Suprapubic skin (tissue), 4 donors: ENCODE measurements around the gene SCAMP1. TPM values are rescaled to one million over a fixed set of nuclear protein-coding genes. Genes with fewer than 3 reads are reported as not detected.

ENCODE experiments used
- DNase-seq, 2 donors: peaks; one replicate each; pipeline ENCODE4 v3.0.0-alpha.2; 2019; ENCODE audit warnings: low spot score in 2 of 2
- H3K27ac ChIP-seq: fragments of 200-600 bp; sonication (generic); one replicate; pipeline ENCODE4 v1.5.1; 2019
- H3K27me3 ChIP-seq: fragments of 200-600 bp; sonication (generic); one replicate; pipeline ENCODE4 v1.5.1; 2019
- H3K36me3 ChIP-seq: fragments of 200-600 bp; sonication (generic); one replicate; pipeline ENCODE4 v1.5.1; 2019
- H3K4me1 ChIP-seq: fragments of 200-600 bp; sonication (generic); one replicate; pipeline ENCODE4 v1.5.1; 2019
- H3K4me3 ChIP-seq: fragments of 200-600 bp; sonication (generic); one replicate; pipeline ENCODE4 v1.5.1; 2019; ENCODE audit warnings: mild to moderate bottlenecking
- H3K9me3 ChIP-seq: fragments of 200-600 bp; sonication (generic); one replicate; pipeline ENCODE4 v1.5.1; 2019
- CTCF ChIP-seq, 2 donors: fragments of 200-600 bp in 1 of 2; fragments of 450-650 bp in 1 of 2; sonication (generic) in 1 of 2; IDR thresholded peaks; one replicate each; pipeline ENCODE4 v1.5.1; 2016 to 2019; ENCODE audit warnings: antibody characterized with exemption in 2 of 2, mild to moderate bottlenecking in 1 of 2, moderate library complexity in 1 of 2
- EP300 ChIP-seq: sonication (generic); formaldehyde crosslinking; IDR thresholded peaks from one replicate; pipeline ENCODE4 v1.6.1; 2017; ENCODE audit warnings: antibody characterized with exemption
- POLR2A ChIP-seq, 2 donors: fragments of 450-650 bp; IDR thresholded peaks; one replicate each; pipeline ENCODE4 v1.6.1; 2017; ENCODE audit warnings: antibody characterized with exemption in 2 of 2, mild to moderate bottlenecking in 2 of 2, moderate library complexity in 2 of 2
- POLR2AphosphoS5 ChIP-seq, 3 donors: sonication (generic); formaldehyde crosslinking; IDR thresholded peaks; one replicate each; pipeline ENCODE4 v1.6.1; 2017; ENCODE audit warnings: antibody characterized with exemption in 3 of 3
- WGBS: methylation state at CpG from one replicate; pipeline ENCODE4 v1.1.5; 2018; 5-methylcytosine and 5-hydroxymethylcytosine counted together
- total RNA-seq, 4 donors: library from RNA; depleted of rRNA; stranded (reverse); fragments of >200 nt; gene quantifications; one replicate each; pipeline ENCODE4 v1.1.0, GENCODE V29; 2016

Gene SCAMP1
- total RNA-seq, 4 donors from 2014 or later = 21.2 to 34.6 (median 29.4) TPM

GRCh38 chr5:78397831-78398230 lies 37.4 kb downstream of the SCAMP1 start:
- no peak overlapping the region for H3K4me3 ChIP-seq
- H3K4me1 ChIP-seq = no peaks in the 10 kb centered on the region
- no peak for DNase-seq
- no peak overlapping the region for H3K27ac ChIP-seq
- 67% methylated on average over 2 of the region's 2 CpGs for WGBS
- no peak for TF ChIP-seq POLR2A (IDR thresholded peaks at IDR 0.05)
- TF ChIP-seq EP300 = no peak
- no peak for TF ChIP-seq POLR2AphosphoS5 (IDR thresholded peaks at IDR 0.05)
- TF ChIP-seq CTCF (IDR thresholded peaks at IDR 0.05) = no peak
- no peaks in the 10 kb centered on the region for H3K9me3 ChIP-seq
- no peaks in the 10 kb centered on the region for H3K36me3 ChIP-seq
- no peaks in the 10 kb centered on the region for H3K27me3 ChIP-seq

GRCh38 chr5:78399116-78399515 lies 38.7 kb downstream of the SCAMP1 start:
- no peak for DNase-seq

GRCh38 chr5:78404682-78405293 lies 44.4 kb downstream of the SCAMP1 start:
- TF ChIP-seq CTCF (IDR thresholded peaks at IDR 0.05) (no peak), POLR2AphosphoS5 (IDR thresholded peaks at IDR 0.05) (no peak), POLR2A (IDR thresholded peaks at IDR 0.05) (no peak), EP300 (no peak)
- Histone ChIP-seq H3K4me3 (no peak overlapping the region), H3K27ac (no peak overlapping the region), H3K9me3 (no peaks in the 10 kb centered on the region), H3K4me1 (no peaks in the 10 kb centered on the region), H3K36me3 (no peaks in the 10 kb centered on the region), H3K27me3 (no peaks in the 10 kb centered on the region)
- WGBS = 88% methylated on average over 2 of the region's 2 CpGs
- no peak for DNase-seq

More at GRCh38 chr5:78399116-78399515, 38.7 kb downstream of the SCAMP1 start:
- TF ChIP-seq POLR2AphosphoS5 (IDR thresholded peaks at IDR 0.05) = no peak
- no peak for TF ChIP-seq POLR2A (IDR thresholded peaks at IDR 0.05)
- no peak for TF ChIP-seq EP300
- no peak for TF ChIP-seq CTCF (IDR thresholded peaks at IDR 0.05)
- no peak overlapping the region for H3K27ac ChIP-seq
- no peaks in the 10 kb centered on the region for H3K4me1 ChIP-seq
- H3K36me3 ChIP-seq = no peaks in the 10 kb centered on the region
- H3K27me3 ChIP-seq = no peaks in the 10 kb centered on the region
- no peak overlapping the region for H3K4me3 ChIP-seq
- no peaks in the 10 kb centered on the region for H3K9me3 ChIP-seq

GRCh38 chr5:78405829-78406750 lies 45.7 kb downstream of the SCAMP1 start:
- TF ChIP-seq POLR2AphosphoS5 (IDR thresholded peaks at IDR 0.05) (no peak), EP300 (no peak), POLR2A (IDR thresholded peaks at IDR 0.05) (no peak), CTCF (IDR thresholded peaks at IDR 0.05) (no peak)
- H3K4me3 ChIP-seq = no peak overlapping the region

DNA sequence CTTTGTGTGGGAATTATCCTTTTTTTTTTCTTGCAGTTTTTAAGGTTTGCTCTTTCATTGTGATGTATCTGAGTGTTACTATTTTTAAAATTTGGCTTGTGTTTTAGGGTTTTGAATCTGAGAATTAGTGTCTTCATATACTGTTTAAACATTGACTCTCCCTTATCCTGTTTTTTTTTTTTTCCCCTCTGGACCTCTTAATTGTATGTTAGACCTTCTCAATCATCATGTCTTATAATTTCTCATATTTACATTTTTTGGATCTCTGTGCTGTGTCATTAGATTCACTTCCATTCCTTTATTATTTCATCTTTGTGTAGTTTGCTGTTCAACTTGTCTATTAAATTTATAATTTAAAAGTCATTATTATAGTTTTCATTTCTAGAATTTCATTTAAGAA lies 47.0 kb downstream of the SCAMP1 start:
- no peak overlapping the region for H3K27ac ChIP-seq
- no peaks in the 10 kb centered on the region for H3K27me3 ChIP-seq
- no peaks in the 10 kb centered on the region for H3K4me1 ChIP-seq
- H3K9me3 ChIP-seq = no peaks in the 10 kb centered on the region
- H3K4me3 ChIP-seq = no peak overlapping the region
- no peak for TF ChIP-seq POLR2AphosphoS5 (IDR thresholded peaks at IDR 0.05)
- no peak for TF ChIP-seq EP300
- no peak for TF ChIP-seq CTCF (IDR thresholded peaks at IDR 0.05)
- no peak for TF ChIP-seq POLR2A (IDR thresholded peaks at IDR 0.05)
- no peak for DNase-seq
- no peaks in the 10 kb centered on the region for H3K36me3 ChIP-seq

More at GRCh38 chr5:78405829-78406750, 45.7 kb downstream of the SCAMP1 start:
- DNase-seq = no peak
- no peak overlapping the region for H3K27ac ChIP-seq
- no peaks in the 10 kb centered on the region for H3K36me3 ChIP-seq
- H3K4me1 ChIP-seq = no peaks in the 10 kb centered on the region
- no peaks in the 10 kb centered on the region for H3K27me3 ChIP-seq
- 68% methylated on average over 5 of the region's 5 CpGs for WGBS
- H3K9me3 ChIP-seq = no peaks in the 10 kb centered on the region
